ENCODE results near the gene GRB2. TPM values are rescaled to one million over a fixed set of nuclear protein-coding genes. Genes with fewer than 3 reads are reported as not detected.
"Not testable (repeated sequence)": the region's sequence is repeated elsewhere in the genome, so short reads cannot be mapped to it uniquely, and the experiment has no call there.

GRB2 gene
- polyA plus RNA-seq, 3 donors, result 102 to 107 (median 106) TPM

DNA sequence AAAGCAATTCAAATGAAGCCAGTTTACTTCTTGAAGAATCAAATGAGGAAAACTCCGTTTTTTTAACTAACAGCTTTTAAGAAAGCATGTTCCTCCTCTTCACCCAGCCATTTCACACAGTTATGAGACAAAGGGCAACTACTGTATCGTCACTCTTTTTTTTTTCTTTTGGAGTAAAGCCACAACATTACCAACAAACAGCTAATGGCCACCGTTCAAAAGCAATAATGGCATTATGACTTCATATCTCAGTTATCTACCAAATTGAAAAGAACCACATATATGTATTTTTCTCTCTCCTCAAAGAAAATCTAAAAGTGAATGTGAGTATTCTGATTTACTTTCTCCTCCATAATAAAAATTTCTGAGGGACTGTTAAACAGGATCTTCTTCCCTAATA, 14.5 kb downstream of the GRB2 start:
- DNase-seq (ENCODE audit: low read depth in 3 of 3, low spot score in 2 of 3), result no peak

DNA sequence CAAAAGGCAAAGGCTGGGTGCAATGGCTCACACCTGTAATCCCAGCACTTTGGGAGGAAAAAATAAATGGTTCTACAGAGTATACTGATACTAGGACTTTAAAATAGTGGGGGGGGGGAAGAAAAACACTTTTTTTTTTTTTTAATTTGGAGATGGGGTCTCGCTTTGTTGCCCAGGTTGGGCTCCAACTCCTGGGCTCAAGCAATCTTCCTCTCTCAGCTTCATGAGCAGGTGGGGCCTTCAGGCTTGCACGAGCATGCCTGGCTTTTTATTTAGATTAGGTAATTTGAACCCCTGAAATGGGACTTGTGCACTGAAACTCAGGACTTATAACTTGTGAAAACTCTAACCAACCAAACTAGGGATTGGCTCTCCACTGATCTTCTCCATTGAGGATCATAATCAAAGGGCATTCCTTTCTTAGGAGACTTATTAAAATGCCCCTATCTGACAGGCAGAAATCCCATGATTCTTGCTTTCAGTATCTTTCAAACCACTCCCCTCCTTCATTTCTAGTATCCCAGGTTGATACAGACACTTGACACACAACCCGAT, 16.9 kb downstream of the GRB2 start:
- DNase-seq (ENCODE audit: low read depth in 3 of 3, low spot score in 2 of 3), result no peak

DNA sequence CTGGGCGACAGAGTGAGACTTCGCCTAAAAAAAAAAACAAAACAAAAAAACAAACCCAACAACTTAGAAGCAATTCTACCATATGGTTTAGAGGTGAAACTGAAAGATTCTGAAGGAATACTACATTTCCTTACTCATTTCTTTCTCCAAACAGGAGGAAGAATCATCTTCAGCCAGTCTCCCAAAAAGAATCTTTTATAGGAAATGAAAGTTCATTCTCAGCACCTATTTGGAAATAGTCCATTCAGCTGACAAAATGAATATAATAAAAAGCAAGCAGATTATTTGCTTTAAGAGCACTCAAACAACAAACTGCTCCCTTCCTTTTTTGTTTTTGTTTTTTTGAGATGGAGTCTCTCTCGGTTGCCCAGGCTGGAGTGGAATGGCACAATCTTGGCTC, 17.7 kb downstream of the GRB2 start:
- no peak for DNase-seq (ENCODE audit: low read depth in 3 of 3, low spot score in 2 of 3)

DNA sequence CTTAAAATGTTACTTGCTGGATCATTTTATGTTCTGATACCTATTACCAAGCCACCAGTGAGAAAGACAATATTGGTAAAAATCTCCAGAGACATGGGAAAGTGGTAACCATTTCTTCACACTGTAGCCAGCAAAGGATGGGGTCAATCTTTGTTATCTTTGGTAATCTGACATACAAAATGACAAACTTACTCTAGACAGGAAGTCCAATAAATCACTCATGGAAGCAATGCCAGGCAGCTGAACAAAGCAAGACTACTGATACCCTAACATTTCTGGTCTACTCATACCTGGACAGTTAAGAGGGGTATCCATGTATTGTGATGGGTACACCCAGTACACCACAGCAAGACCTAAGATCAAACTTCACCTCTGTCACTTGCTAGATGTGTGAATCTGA, 19.0 kb downstream of the GRB2 start:
- no peak for DNase-seq (ENCODE audit: low read depth in 3 of 3, low spot score in 2 of 3)

DNA sequence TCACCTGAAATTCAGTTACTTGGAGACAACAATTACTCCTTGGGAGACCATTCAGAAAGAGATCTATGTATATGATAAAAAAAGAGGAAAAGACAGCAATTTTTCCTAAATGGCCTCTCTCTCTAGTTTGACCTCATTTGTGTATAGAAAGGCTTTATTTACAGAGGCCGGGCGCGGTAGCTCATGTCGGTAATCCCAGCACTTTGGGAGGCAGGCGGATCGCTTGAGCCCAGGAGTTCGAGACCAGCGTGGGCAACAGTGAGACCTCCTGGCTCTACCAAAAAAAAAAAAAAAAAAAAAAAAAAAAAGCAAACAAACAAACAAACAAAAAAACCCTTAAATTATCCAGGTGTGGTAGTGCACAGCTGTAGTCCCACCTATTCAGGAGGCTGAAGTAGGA, 20.7 kb downstream of the GRB2 start:
- no peak for DNase-seq (ENCODE audit: low read depth in 3 of 3, low spot score in 2 of 3)

DNA sequence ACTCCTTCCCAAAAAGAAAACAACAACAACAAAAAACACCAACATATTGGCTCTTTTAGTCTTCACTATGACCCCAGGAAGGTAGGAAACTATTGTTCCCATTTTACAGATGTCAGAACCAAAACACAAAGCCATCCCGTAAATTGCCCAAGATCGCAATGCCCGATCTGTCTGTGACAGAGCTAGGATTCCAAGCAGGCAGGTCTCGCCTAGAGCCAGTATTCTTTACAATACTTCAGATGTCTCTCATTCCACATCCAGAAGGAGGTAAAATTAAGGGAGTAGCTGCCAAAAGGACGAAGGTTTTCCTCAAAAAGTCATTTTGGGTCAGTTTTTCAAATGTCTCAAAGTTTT, 21.7 kb downstream of the GRB2 start:
- no peak for DNase-seq (ENCODE audit: low read depth in 3 of 3, low spot score in 2 of 3)

DNA sequence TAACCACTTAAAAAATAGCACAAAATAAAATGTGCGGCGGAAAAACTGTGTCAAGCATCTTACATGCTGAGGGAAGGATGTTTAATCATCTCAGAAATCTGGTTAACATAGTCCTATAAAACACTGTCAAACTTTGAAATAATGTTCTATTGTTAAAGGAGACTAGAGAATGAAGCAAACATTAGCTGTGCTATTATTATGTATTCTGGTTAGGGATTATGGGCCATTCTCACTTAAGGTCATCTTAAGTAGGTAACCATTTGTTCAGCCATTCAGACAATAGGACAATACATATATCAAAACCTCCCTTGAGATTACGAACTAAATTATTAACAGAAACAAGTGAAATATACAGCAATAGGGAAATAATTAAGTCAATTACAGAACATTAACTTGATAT, 24.7 kb downstream of the GRB2 start:
- no peak for DNase-seq (ENCODE audit: low read depth in 3 of 3, low spot score in 2 of 3)

DNA sequence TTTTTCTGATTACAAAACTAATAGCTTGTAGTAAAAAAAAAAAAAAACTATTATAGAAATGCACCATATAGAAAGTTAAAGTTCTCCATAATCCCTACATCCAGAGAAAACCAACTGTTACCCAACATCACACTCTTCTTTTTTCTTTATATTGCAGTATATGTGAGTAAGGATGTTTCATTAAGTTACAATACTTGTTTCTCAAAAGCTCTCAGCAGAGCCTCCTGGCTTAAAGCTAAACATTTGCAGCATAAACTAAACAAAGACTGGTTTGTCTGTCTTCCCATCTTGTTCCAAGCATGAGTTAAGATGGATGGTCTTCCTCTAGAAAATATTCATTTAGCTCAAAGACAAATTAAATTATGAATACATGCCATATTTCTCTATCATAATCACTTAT, 25.2 kb downstream of the GRB2 start:
- DNase-seq (ENCODE audit: low read depth in 3 of 3, low spot score in 2 of 3), result no peak

DNA sequence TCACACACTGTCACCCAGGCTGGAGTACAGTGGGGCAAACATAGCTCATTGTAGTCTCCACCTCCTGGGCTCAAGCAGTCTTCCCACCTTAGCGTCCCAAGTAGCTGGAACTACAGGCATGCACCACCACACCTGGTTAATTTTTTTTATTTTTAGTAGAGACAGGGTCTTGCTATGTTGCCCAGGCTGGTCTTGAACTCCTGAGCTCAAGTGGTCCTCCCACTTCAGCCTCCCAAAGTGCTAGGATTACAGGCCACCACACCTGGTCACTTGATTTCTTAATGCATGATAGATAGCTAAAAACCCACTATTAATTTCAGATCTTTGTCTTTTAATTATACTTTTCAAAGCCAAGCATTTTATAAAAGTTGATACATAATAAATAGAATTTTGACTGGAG, 26.1 kb downstream of the GRB2 start:
- DNase-seq (ENCODE audit: low read depth in 3 of 3, low spot score in 2 of 3), result not testable (repeated sequence)

DNA sequence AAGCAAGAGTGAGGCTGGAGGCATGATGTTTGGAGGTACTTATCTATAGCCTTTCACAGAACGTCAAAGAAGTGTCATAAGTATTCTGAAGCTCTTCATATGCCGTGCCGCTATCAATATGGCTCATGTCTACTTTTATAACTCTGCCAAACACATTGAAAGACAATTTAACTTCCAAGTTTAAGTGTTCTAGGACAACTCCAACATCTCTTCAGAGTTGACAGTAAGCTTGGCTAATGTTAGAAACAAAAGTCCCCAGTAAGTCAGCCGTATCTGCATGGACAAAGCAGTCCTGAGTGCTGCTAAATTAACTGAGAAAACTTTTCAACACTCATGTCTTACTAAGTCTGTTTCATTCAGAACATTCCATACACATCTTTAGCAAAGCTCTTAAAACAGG, 32.2 kb downstream of the GRB2 start:
- no peak for DNase-seq (ENCODE audit: low read depth in 3 of 3, low spot score in 2 of 3)

DNA sequence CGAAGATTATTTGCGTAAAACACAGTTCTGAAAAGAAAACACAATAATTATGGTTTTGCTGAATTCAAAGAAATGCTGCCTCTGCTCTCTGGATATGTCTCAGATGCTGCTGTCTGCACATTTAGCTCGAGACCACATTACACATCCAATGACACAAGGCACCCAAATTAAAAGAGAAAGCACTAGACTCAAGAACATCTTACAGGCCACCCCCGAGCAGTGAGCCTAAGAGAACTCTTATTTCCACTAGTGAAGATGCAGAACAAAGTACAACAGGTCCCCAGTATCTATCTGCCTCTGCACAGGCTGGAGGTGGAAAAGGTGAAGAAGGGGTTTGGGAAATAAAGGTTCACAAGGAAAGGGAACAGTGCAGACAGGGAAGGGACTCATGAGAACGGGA, 33.5 kb downstream of the GRB2 start:
- no peak for DNase-seq (ENCODE audit: low read depth in 3 of 3, low spot score in 2 of 3)

DNA sequence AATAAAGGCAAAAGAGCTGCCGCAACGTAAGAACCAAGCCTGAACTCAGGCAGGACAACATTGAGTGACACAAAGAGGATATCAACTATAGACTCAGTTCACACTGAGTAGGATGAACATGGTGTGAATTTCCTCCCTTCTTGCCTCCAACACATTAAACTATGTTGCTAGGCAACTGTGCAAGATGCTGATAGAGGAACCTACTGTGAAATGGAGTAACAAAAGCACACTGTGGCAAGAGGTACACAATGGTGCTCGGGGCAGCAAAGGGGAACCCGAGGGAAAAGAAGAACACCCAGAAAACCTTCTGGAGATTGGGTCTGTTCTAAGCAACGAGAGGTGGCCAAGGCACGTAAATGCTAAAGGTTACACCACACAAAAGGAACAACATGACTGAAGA, 34.1 kb downstream of the GRB2 start:
- no peak for DNase-seq (ENCODE audit: low read depth in 3 of 3, low spot score in 2 of 3)

DNA sequence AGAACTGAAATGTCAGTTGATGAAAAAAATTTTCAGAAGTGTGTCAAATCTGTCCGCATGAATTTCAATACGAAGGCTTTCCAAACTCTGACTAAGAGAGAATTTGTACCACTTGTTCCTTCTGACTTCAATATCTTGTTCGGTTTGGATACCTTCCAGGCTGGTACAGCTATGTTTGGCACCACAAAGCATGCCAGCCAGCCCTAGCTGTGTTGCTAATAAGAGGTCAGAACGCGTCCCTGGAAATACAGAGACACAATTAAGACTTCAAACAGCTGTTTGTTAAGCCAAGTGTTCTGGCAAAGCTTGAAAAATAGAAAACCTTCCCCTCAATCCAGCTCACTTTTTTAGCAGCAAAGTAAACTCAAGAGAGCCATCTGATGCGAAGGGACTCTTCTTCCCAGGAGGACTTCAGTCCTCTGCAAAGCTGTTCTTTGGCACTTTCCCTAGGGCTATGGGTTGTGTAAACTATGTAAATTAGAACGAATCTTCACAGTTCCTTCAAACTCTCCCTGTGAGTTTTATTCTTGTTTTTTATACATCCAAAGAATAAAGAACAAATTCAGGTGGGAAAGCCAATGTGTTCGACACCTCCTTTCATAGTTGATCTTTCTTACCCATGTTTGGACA, 35.1 kb downstream of the GRB2 start:
- DNase-seq (ENCODE audit: low read depth in 3 of 3, low spot score in 2 of 3), result no peak

DNA sequence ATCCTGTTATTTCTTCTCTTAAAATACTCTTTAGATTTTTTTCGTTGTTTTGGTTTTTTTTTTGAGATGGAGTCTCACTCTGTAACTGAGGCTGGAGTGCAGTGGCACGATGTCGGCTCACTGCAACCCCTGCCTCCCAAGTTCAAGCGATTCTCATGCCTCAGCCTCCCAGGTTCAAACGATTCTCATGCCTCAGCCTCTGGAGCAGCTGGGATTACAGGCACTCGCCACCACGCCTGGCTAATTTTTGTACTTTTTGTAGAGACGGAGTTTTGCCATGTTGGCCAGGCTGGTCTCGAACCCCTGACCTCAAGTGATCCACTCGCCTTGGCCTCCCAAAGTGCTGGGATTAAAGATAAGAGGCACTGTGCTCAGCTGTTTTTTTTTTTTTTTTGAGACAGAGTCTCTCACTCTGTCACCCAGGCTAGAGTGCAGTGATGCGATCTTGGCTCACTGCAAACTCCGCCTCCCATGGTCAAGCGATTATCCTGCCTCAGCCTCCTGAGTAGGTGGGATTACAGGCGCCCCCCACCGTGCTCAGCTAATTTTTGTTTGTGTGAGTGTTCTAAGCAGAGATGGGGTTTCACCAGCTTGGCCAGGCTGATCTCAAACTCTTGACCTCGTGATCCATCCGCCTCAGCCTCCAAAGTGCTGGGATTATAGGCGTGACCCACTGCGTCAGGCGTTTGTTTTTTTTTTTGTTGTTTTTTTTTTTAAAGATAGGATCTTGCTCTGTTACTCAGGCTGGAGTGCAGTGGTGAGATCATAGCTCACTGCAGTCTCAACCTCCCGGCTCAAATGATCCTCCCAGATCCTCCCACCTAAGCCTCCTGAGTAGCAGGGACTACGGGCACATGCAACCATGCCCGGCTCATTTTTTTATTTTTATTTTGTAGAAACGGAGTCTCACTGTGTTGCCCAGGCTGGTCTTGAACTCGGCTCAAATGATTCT, 37.4 kb downstream of the GRB2 start:
- DNase-seq (ENCODE audit: low read depth in 3 of 3, low spot score in 2 of 3), result not testable (repeated sequence)

DNA sequence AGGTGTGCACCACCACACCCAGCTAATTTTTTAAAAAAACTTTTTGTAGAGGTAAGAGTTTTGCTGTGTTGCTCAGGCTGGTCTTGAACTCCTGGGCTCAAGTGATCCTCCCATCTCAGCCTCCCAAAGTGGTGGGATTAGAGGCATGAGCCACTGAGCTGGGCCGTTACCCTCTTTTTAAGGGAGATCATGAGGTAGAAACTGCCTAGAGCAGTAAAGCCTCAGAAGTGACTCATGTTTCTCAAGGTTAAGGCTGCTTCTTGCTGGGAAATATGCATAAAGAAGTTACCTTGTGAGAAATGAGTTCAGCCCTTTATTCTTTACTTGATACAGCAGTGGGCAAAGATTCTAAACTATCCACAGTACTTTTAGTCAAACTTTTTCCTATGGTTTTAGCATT, 38.2 kb downstream of the GRB2 start:
- no peak for DNase-seq (ENCODE audit: low read depth in 3 of 3, low spot score in 2 of 3)

DNA sequence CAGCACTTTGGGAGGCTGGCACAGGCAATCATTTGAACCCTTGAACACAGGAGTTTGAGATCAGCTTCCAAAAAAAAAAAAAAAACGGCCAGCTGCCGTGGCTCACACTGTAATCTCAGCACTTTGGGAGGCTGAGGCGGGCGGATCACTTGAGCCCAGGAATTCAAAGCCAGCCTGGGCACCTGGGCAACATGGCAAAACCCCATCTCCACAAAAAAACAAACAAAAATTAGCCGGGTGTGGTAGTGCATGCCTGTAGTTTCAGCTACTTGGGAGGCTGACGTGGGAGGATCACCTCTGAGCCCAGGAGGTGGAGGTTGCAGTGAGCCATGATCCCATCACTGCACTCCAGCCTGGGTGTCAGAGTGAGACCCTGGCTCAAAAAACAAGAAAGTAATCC, 39.0 kb downstream of the GRB2 start:
- DNase-seq (ENCODE audit: low read depth in 3 of 3, low spot score in 2 of 3), result no peak

DNA sequence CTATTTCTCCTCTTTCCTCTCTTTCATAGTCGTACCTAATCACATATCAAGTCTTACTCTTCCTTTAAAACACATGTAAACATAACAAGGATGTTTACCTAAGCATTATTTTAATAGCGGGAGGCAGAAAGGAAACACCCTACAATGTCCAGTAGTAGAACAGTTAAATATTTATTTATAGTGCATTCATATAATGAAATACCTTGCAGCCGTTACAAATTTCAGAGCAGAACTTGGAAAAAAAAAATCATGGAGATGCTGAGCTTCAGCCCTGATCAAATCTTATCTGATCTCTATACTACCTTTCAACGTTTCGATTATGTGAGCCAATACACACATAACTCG, 39.6 kb downstream of the GRB2 start:
- DNase-seq (ENCODE audit: low read depth in 3 of 3, low spot score in 2 of 3), result no peak

DNA sequence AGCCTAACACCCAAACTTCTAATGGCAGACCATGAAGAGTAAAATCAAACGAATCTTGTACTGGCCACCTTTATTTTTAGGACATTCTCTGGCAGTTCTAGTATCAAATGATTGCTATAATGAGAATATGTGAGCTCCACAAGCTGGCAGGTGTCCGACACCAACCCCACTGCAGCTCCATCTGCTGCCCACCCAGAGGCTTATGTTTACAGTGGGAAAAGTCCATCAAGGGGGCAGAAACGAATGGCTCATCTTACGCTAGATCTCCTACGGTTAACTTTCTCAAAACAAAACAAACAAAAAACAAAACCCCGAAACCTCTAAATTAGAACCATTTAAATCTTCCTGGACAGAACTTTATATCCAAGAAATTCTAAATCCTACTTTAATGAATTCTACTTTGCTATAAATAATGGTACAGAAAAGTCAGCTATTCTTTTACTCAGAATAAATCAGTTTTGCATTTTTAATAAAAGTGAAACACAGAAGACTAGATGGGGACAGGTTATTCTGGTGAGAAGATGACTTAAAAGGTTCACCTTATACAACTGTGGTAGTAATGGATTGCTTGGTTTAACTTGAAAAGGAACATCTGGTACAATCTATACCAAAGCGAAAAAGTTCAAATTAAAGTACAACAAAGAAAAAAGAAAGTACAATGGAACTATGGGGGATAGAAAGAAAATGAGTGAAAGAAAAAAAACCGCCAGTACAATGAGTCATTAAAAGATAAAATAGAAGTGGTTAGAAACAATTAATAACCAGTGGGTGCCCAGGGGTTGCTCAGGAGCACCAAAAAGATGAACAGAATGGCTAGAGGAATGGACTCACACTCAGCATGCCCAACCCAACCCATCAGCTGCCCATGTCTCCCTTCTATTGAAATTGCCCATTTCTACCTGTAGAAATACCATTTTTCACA, 40.2 kb downstream of the GRB2 start:
- DNase-seq (ENCODE audit: low read depth in 3 of 3, low spot score in 2 of 3), result no peak

DNA sequence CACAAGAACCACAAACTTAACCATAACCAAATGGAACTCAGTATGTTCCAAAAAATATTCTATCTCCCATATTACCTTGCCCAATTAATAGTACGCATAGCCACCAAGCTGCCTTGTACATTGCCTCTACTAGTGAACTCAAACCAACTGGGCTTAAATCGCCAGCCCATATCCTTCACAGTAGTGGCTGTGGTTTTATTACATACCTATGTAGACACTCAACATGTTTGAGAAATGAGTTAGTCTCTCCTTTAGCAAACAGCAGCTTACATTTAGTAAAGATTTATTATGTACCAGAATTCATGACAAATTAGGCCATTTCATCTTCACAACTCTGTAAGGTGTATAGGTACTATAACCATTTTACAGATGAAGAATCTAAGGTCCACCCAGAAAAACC, 41.4 kb downstream of the GRB2 start:
- DNase-seq (ENCODE audit: low read depth in 3 of 3, low spot score in 2 of 3), result no peak

DNA sequence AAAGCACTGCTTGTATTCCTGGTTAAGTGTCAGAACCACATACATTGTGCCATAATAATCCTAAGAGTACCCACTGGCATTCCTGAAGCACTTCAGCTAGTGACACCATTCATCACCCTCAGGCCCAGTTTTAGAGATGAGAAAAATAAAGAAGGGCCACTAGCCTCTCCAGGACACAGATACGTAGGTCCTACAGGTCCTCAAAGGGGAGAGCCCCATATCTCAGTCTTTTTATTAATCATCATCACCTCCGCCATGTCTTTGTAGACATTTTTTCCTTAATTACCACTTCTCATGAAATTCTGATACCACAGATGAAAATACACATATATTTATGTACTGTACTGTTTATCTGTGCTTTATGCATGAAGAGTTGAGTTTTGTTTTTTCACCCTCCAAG, 43.5 kb downstream of the GRB2 start:
- no peak for DNase-seq (ENCODE audit: low read depth in 3 of 3, low spot score in 2 of 3)

DNA sequence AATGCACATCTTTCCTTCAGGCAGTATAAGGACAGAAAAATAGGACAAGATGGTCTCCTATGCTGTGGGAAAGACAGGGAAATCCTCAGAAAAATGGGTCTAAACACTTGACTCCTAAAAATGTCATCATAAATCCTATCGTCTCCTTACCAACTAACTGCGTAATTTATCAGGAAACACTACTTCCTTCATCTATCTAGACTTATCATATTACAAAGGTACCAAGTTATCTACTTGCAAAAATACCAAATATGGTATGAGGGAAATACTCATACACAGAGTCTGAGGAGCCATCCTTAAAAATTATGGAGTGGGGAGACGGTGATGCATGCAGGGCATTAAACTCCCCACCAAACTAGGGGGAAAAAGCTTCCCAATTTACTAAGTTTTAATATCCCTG, 44.1 kb downstream of the GRB2 start:
- DNase-seq (ENCODE audit: low read depth in 3 of 3, low spot score in 2 of 3), result no peak
